H1 (cell line): ENCODE results near the gene GPR156. TPM values are rescaled to one million over a fixed set of nuclear protein-coding genes. Genes with fewer than 3 reads are reported as not detected.

Experiments used
- TEAD4 ChIP-seq: IDR thresholded peaks from 2 replicates; pipeline ENCODE4 v1.6.1; 2012; ENCODE audit warnings: low read depth, low read length, inconsistent platforms, mixed read lengths
- polyA plus RNA-seq, 7 experiments: library from polyadenylated mRNA; depleted of rRNA in 3 of 7; stranded (reverse) in 5 of 7; unstranded in 2 of 7; fragments of >200 nt in 5 of 7; fragments of 200-250 nt in 2 of 7; gene quantifications; 1 replicate in 5 of 7; 2 replicates in 1 of 7; 4 replicates in 1 of 7; pipeline versions ENCODE4 v1.2.1 to v1.2.3, GENCODE V29; 2011 to 2013; ENCODE audit warnings: missing spikeins in 2 of 7, mixed read lengths in 2 of 7
- total RNA-seq: library from RNA; stranded (reverse); fragmentation: NEBNext Ultra II Directional; extraction: Animal tissue kit (Norgen Biotek cat#: 25700); gene quantifications from 2 replicates; pipeline ENCODE4 v1.2.1, GENCODE V29; 2021

The GPR156 gene
- total and polyA plus RNA-seq, 2 of the 8 experiments (the other 6 are each of a cell fraction or from before 2014, with no cell fraction given) = 1.6 to 1.8 TPM

GRCh38 chr3:120147072-120147871, 137.8 kb downstream of the GPR156 start (continued):
- TF ChIP-seq TEAD4 = no peak
